Heart left ventricle (tissue), 16 donors: ENCODE results near the gene SP6. TPM values are rescaled to one million over a fixed set of nuclear protein-coding genes. Genes with fewer than 3 reads are reported as not detected.
A peak's percentile ranks its signal among the peaks of the same experiment; 100 is the strongest.

ENCODE experiments used
- ATAC-seq, 4 donors: fragments of 200-7000 bp; cut with Tn5 transposase; one replicate each; pipeline ENCODE4 v1.9.1; 2020 to 2022; ENCODE audit warnings: moderate library complexity in 4 of 4, mild to moderate bottlenecking in 3 of 4, moderate number of reproducible peaks in 1 of 4
- DNase-seq, 5 donors: peaks; one replicate each; pipeline ENCODE4 v3.0.0-alpha.2; 2020
- H3K27ac ChIP-seq, 12 donors: fragments of 200-600 bp; sonication (generic) in 4 of 12; one replicate each; pipeline versions ENCODE4 v1.5.0 to v1.8.0; 2016 to 2022; ENCODE audit warnings: mild to moderate bottlenecking in 2 of 12
- H3K27me3 ChIP-seq, 9 donors: fragments of 200-600 bp; sonication (generic) in 2 of 9; one replicate each; pipeline versions ENCODE4 v1.5.1 to v1.8.0; 2016 to 2022; ENCODE audit warnings: mild to moderate bottlenecking in 3 of 9
- H3K36me3 ChIP-seq, 9 donors: fragments of 200-600 bp; sonication (generic) in 2 of 9; one replicate each; pipeline versions ENCODE4 v1.5.0 to v1.8.0; 2018 to 2022; ENCODE audit warnings: mild to moderate bottlenecking in 2 of 9
- H3K4me1 ChIP-seq, 12 donors: fragments of 200-600 bp; sonication (generic) in 4 of 12; one replicate each; pipeline versions ENCODE4 v1.5.0 to v1.8.0; 2016 to 2022; ENCODE audit warnings: mild to moderate bottlenecking in 3 of 12
- H3K4me3 ChIP-seq, 12 donors: fragments of 200-600 bp; sonication (generic) in 4 of 12; one replicate each; pipeline versions ENCODE4 v1.5.0 to v1.8.0; 2017 to 2022; ENCODE audit warnings: mild to moderate bottlenecking in 9 of 12, moderate library complexity in 4 of 12
- H3K9me3 ChIP-seq, 12 donors: fragments of 200-600 bp; sonication (generic) in 4 of 12; one replicate each; pipeline versions ENCODE4 v1.5.0 to v1.8.0; 2016 to 2022; ENCODE audit warnings: mild to moderate bottlenecking in 1 of 12
- POLR2A ChIP-seq, 2 donors: fragments of 450-650 bp; IDR thresholded peaks; one replicate each; pipeline ENCODE4 v1.6.1; 2017; ENCODE audit warnings: antibody characterized with exemption in 2 of 2, mild to moderate bottlenecking in 2 of 2, moderate library complexity in 2 of 2
- WGBS, 4 donors: extraction: QIAGEN DNeasy Blood & Tissue Kit in 2 of 4; methylation state at CpG; one replicate each; pipeline versions ENCODE4 v1.1.5 to v1.1.7; 2013 to 2018; 5-methylcytosine and 5-hydroxymethylcytosine counted together
- intact Hi-C, 10 donors: fragments of 100-400 bp; cut with DNase I; formaldehyde crosslinking; loops; one replicate each; pipeline versions ENCODE4 v1.11.1 to v1.14.2; 2022
- polyA plus RNA-seq, 2 donors: library from polyadenylated mRNA; stranded (reverse); fragments of 200-250 nt; gene quantifications; one replicate each; pipeline ENCODE4 v1.2.3, GENCODE V29; 2013
- total RNA-seq, 9 donors: library from RNA; depleted of rRNA in 2 of 9; stranded (reverse); fragments of >200 nt in 2 of 9; fragmentation: NEBNext Ultra II Directional in 3 of 9; extraction: Animal tissue kit (Norgen Biotek cat#: 25700) in 3 of 9; gene quantifications; one replicate each; pipeline versions ENCODE4 v1.1.0 to v1.2.4, GENCODE V29; 2016 to 2023
- TF ChIP-seq, protein P1 (sequence below), 12 donors: fragments of 200-600 bp; sonication (generic) in 4 of 12; IDR thresholded peaks; one replicate each; pipeline versions ENCODE4 v1.5.0 to v1.8.0; 2018 to 2022; ENCODE audit warnings: antibody characterized with exemption in 12 of 12, mild to moderate bottlenecking in 5 of 12
- donor health status: ischemic (EF 13 %, LVEDD 7.1; RV severe dilation, severe dysfunction).
- donor health status: healthy with polysubstance abuse.
- donor health status: DM: no; HTN: yes; CAD: no.
- donor health status: DM: no; HTN: no; CAD: no.
- donor health status: ischemic (EF 25% LVEDD 6.9; RV normal size, moderate dysfunction).
- donor health status: ischemic (EF 25% LVEDD 5.7; RV mildly dilated, moderate dysfunction).
- donor health status: healthy.
- donor health status: DM: yes; HTN: yes; CAD: no.
- donor health status: ischemic (EF 35%, LVEDD 5.7; RV mildly dilated, moderate dysfunction).
- donor health status: nonischemic (EF 11% LVEDD 7.7; RV severe dilation, severe dysfunction).
- donor health status: DM: yes; HTN: yes; CAD: no.
- donor health status: PGD.
- donor health status: ischemic (EF 29% LVEDD 5.4; RV normal size, mild dysfunction).
- donor health status: nonischemic (EF 23%, LVEDD 6.1; RV moderate dilation, normal function).

The SP6 gene
- total and polyA plus RNA-seq, 11 donors, result 0.12 to 2.5 (median 0.32) TPM; not detected in 2

DNA sequence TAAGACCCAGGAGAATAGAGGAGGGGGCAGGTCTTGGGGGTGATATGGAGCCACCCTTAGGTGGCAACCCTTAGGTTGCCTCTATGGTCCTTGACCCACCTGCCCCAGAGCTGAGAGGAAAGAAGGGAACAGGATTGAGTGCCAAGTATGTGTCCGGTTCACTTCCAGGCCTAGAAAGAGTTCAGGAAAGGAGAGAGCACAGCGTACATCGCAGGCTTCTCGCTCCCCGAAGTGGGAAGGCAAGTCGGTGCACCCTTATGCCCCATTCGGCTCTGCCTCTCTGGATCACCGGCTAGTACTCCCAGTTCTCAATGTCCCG lies 631 bp downstream of the SP6 start:
- Histone ChIP-seq H3K4me1 (peaks cover 4 to 32% (median 12%) of the 10 kb centered on the region in 12 donors), H3K27ac (no peak overlapping the region), H3K36me3 (no peaks in the 10 kb centered on the region), H3K4me3 (peak overlapping the region in 8 of 12 donors; percentile 31 to 55 (median 50)), H3K9me3 (no peaks in the 10 kb centered on the region), H3K27me3 (peaks cover 30 to 99% (median 74%) of the 10 kb centered on the region in 9 donors)
- intact Hi-C loops, result loop anchor here in 1 of 10 donors (2.0 kb wide), 1 partner anchor 32 kb away; no protein-coding TSS in a partner anchor
- ATAC-seq, result peak in 1 of 4 donors; percentile 9
- DNase-seq, result no peak
- WGBS, 4 donors, result 31 to 51% (median 48%) methylated on average over 9 of the region's 9 CpGs
- no peak for TF ChIP-seq POLR2A (IDR thresholded peaks at IDR 0.05)
- TF ChIP-seq, protein P1, sequence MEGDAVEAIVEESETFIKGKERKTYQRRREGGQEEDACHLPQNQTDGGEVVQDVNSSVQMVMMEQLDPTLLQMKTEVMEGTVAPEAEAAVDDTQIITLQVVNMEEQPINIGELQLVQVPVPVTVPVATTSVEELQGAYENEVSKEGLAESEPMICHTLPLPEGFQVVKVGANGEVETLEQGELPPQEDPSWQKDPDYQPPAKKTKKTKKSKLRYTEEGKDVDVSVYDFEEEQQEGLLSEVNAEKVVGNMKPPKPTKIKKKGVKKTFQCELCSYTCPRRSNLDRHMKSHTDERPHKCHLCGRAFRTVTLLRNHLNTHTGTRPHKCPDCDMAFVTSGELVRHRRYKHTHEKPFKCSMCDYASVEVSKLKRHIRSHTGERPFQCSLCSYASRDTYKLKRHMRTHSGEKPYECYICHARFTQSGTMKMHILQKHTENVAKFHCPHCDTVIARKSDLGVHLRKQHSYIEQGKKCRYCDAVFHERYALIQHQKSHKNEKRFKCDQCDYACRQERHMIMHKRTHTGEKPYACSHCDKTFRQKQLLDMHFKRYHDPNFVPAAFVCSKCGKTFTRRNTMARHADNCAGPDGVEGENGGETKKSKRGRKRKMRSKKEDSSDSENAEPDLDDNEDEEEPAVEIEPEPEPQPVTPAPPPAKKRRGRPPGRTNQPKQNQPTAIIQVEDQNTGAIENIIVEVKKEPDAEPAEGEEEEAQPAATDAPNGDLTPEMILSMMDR (IDR thresholded peaks at IDR 0.05), result no peak

DNA sequence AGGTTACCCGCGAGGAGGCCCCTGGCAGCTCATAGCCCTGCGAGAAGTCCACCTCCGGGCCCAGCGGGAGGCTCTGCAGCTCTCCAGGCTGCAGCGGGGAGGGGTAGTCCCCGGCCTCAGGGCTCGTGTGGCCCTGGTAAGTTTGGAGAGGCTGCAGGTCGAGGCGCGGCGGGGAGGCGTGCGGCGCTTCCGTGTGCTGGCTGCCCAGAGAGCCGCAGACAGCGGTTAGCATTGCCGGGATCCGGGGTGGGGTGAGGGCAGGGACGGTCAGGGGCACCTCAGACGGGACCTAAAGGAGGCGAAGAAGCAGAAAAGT lies 2.8 kb downstream of the SP6 start:
- peaks cover 29 to 90% (median 57%) of the 10 kb centered on the region in 9 donors for H3K27me3 ChIP-seq
- TF ChIP-seq, protein P1 (IDR thresholded peaks at IDR 0.05), result no peak
- no peak for TF ChIP-seq POLR2A (IDR thresholded peaks at IDR 0.05)
- peaks cover 4 to 32% (median 12%) of the 10 kb centered on the region in 12 donors for H3K4me1 ChIP-seq
- ATAC-seq (no peak), DNase-seq (peak in 1 of 5 donors; percentile 7)
- no peaks in the 10 kb centered on the region for H3K36me3 ChIP-seq
- intact Hi-C loops, result loop anchor here in 4 of 10 donors (5.0 to 10.0 kb wide), 4 partner anchors 97 to 169 kb away; partner anchors contain the start of genes PNPO (in 2 of the 4) and CDK5RAP3 (in 1 of the 4)
- no peaks in the 10 kb centered on the region for H3K9me3 ChIP-seq
- no peak overlapping the region for H3K4me3 ChIP-seq
- no peak overlapping the region for H3K27ac ChIP-seq
- 51 to 59% (median 54%) methylated on average over 15 to 23 of the region's 23 CpGs for WGBS, 4 donors

DNA sequence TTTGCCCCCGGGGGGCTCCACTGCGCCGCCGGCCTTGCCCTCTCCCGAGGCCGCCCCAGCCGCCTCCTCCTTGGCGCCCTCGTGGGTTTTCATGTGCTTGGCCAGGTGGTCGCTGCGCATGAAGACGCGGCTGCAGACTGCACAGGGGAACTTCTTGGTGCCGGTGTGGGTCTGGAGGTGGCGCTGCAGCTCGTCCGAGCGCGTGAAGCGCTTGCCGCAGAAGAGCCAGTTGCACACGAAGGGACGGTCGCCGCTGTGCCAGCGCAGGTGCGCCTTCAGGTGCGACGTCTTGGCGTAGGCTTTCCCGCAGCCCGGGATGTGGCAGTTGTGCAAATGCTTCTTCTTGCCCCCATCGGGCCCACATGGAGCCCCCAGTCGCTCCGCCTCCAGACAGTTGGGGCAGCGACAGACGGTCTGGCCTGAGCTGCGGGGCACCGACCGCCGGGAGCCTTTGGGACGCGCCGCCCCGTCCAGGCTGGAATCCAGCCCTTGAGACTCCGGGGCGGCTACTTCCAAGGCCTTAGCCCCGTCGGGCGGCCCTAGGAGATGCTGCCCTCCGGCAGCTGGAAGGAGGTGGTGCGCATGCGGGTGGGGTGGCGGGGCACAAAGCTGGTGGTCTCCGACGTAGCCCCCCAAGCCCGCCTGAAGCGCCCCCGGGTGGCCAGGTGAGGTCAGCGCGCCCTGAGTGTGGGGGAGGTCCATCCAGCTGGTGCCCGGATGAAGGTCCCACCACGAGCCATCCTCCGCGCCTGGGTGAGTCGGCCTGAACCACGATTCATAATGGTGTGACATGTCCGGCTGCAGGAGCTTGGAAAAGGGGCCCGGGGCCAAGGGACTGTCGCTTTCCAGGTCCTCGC lies 3.4 kb downstream of the SP6 start:
- Histone ChIP-seq H3K27me3 (peaks cover 23 to 84% (median 51%) of the 10 kb centered on the region in 9 donors), H3K9me3 (no peaks in the 10 kb centered on the region), H3K27ac (no peak overlapping the region), H3K4me1 (peaks cover 4 to 32% (median 13%) of the 10 kb centered on the region in 12 donors), H3K36me3 (no peaks in the 10 kb centered on the region), H3K4me3 (no peak overlapping the region)
- TF ChIP-seq, protein P1 (IDR thresholded peaks at IDR 0.05), result peak in 4 of 12 donors; percentile 7 to 28 (median 22)
- no peak for TF ChIP-seq POLR2A (IDR thresholded peaks at IDR 0.05)
- no peak for DNase-seq
- no peak for ATAC-seq
- intact Hi-C loops, result loop anchor here in 4 of 10 donors (5.0 to 10.0 kb wide), 4 partner anchors 97 to 170 kb away; partner anchors contain the start of genes PNPO (in 2 of the 4) and CDK5RAP3 (in 1 of the 4)
- WGBS, 4 donors, result 33 to 48% (median 43%) methylated on average over 6 to 71 of the region's 71 CpGs

DNA sequence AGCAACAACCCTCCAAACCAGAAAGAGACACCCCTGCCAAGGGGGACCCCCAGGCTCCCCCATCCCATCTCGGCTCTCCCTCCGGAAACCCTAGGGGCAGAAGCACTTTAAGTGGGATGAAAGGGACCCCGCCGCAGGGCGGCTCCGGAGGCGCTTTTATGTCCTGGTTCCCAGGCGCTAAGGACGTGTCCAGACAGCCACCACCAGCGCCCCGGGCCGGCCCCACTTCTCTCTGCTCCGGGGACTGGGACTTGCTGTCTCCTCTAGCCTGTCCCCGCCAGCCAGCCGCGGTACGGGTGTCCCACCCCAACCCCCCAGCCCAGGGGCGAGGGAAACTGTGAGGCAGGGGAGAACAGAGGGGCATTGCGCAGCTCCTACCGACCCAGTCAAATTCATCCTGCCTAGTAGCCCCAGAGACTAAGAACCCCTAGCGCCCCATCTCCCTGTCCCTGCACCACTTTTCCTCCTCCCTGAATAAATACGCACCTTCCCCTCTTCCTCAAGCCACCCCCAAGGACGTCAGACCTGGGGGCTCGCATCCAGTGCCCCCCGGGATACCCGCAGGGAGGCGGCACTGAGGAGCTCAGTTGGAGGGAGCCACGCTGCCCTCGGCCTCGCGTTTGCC lies 4.1 kb downstream of the SP6 start:
- Histone ChIP-seq H3K27ac (no peak overlapping the region), H3K4me1 (peaks cover 4 to 31% (median 13%) of the 10 kb centered on the region in 12 donors), H3K9me3 (no peaks in the 10 kb centered on the region), H3K4me3 (no peak overlapping the region), H3K36me3 (no peaks in the 10 kb centered on the region), H3K27me3 (peaks cover 16 to 77% (median 44%) of the 10 kb centered on the region in 9 donors)
- intact Hi-C loops, result loop anchor here in 4 of 10 donors (5.0 to 10.0 kb wide), 4 partner anchors 98 to 170 kb away; partner anchors contain the start of genes PNPO (in 2 of the 4) and CDK5RAP3 (in 1 of the 4)
- DNase-seq, result no peak
- ATAC-seq, result no peak
- WGBS, 4 donors, result 22 to 45% (median 28%) methylated on average over 26 to 31 of the region's 31 CpGs
- TF ChIP-seq POLR2A (IDR thresholded peaks at IDR 0.05), result no peak
- TF ChIP-seq, protein P1 (IDR thresholded peaks at IDR 0.05), result no peak
